Left lung (tissue), 10 donors: ENCODE measurements around the gene TRPM3. TPM values are rescaled to one million over a fixed set of nuclear protein-coding genes. Genes with fewer than 3 reads are reported as not detected.

Source experiments
- ATAC-seq: fragments of 200-7000 bp; cut with Tn5 transposase; one replicate; pipeline ENCODE4 v1.9.1; 2020; ENCODE audit warnings: moderate library complexity
- DNase-seq, 4 donors: peaks; one replicate each; pipeline ENCODE4 v3.0.0-alpha.2; 2013 to 2020
- H3K27ac ChIP-seq, 2 donors: fragments of 200-600 bp; sonication (generic) in 1 of 2; one replicate each; pipeline versions ENCODE4 v1.5.0 to v1.8.0; 2020 to 2021
- H3K27me3 ChIP-seq, 2 donors: fragments of 200-600 bp; sonication (generic) in 1 of 2; one replicate each; pipeline versions ENCODE4 v1.5.0 to v1.8.0; 2020 to 2021
- H3K36me3 ChIP-seq, 2 donors: fragments of 200-600 bp; sonication (generic) in 1 of 2; one replicate each; pipeline versions ENCODE4 v1.5.0 to v1.8.0; 2020 to 2021
- H3K4me1 ChIP-seq, 2 donors: fragments of 200-600 bp; one replicate each; pipeline ENCODE4 v1.8.0; 2021
- H3K4me3 ChIP-seq, 2 donors: fragments of 200-600 bp; sonication (generic) in 1 of 2; one replicate each; pipeline versions ENCODE4 v1.5.0 to v1.8.0; 2020 to 2021; ENCODE audit warnings: mild to moderate bottlenecking in 1 of 2
- H3K9me3 ChIP-seq, 2 donors: fragments of 200-600 bp; sonication (generic) in 1 of 2; one replicate each; pipeline versions ENCODE4 v1.5.0 to v1.8.0; 2020 to 2021
- intact Hi-C, 2 donors: fragments of 100-400 bp; cut with DNase I; formaldehyde crosslinking; loops; one replicate each; pipeline versions ENCODE4 v1.11.2 to v1.14.2; 2022
- polyA plus RNA-seq, 6 donors: library from polyadenylated mRNA; unstranded; fragments of 120-200 nt; gene quantifications; one replicate each; pipeline ENCODE4 v1.2.1, GENCODE V29; 2013; ENCODE audit not compliant: insufficient read length in 6 of 6
- total RNA-seq, 2 donors: library from RNA; stranded (reverse); fragmentation: NEBNext Ultra II Directional; extraction: Animal tissue kit (Norgen Biotek cat#: 25700); gene quantifications; one replicate each; pipeline ENCODE4 v1.2.1, GENCODE V29; 2021
- TF ChIP-seq, protein P1 (sequence below), 2 donors: fragments of 200-600 bp; sonication (generic) in 1 of 2; IDR thresholded peaks; one replicate each; pipeline versions ENCODE4 v1.5.0 to v1.8.0; 2021; ENCODE audit warnings: antibody characterized with exemption in 2 of 2
- donor health status: DM: no; HTN: yes; CAD: no.
- donor health status: DM: no; HTN: no; CAD: no.

The TRPM3 gene
- total and polyA plus RNA-seq, 8 donors: 0.17 to 2.1 (median 1.2) TPM

DNA sequence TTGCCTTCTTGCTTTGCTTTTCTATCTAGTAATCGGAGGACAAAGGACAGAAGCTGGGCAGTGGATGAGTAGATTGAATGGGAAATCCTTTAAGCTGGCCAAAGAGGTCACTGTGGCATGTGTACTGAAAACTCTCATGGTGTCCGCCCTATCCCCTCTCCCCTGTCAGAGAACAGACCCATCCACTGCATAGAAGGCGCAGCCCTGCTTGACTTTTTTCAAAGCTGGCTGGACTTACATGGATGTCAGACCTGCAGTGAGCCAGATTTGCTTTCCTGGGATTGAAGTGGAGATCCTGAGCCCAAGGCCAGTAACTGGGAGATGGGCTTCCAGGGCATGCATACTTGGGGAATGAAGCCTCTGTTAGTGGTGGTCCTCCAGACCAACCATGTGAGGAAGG is 329.5 kb downstream of the TRPM3 start:
- intact Hi-C loops: no loop called here
- no peak overlapping the region for H3K27ac ChIP-seq
- no peaks in the 10 kb centered on the region for H3K36me3 ChIP-seq
- no peak for ATAC-seq
- no peaks in the 10 kb centered on the region for H3K9me3 ChIP-seq
- H3K27me3 ChIP-seq: no peaks in the 10 kb centered on the region
- TF ChIP-seq, protein P1, sequence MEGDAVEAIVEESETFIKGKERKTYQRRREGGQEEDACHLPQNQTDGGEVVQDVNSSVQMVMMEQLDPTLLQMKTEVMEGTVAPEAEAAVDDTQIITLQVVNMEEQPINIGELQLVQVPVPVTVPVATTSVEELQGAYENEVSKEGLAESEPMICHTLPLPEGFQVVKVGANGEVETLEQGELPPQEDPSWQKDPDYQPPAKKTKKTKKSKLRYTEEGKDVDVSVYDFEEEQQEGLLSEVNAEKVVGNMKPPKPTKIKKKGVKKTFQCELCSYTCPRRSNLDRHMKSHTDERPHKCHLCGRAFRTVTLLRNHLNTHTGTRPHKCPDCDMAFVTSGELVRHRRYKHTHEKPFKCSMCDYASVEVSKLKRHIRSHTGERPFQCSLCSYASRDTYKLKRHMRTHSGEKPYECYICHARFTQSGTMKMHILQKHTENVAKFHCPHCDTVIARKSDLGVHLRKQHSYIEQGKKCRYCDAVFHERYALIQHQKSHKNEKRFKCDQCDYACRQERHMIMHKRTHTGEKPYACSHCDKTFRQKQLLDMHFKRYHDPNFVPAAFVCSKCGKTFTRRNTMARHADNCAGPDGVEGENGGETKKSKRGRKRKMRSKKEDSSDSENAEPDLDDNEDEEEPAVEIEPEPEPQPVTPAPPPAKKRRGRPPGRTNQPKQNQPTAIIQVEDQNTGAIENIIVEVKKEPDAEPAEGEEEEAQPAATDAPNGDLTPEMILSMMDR (IDR thresholded peaks at IDR 0.05): no peak
- no peak overlapping the region for H3K4me3 ChIP-seq
- H3K4me1 ChIP-seq: no peaks in the 10 kb centered on the region
- DNase-seq: no peak

DNA sequence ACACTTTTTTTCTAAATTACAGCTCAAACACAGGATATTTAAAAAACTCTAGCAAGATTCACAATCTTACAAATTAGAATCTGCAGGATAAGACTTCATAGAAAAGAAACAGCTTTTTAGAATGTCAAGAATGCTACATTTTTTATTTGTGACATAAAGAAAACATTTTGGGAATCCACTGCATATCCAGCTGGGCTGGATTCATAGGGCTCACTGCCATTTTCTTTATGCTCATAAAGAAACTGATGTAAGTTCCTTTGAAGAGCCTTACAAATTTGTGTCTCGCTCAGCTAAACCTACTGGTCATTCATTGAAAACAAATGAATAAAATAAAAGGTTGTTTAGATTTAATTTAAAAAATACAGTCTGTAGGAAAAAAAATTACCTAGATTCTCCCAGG is 332.3 kb downstream of the TRPM3 start:
- Histone ChIP-seq H3K36me3 (no peaks in the 10 kb centered on the region), H3K27ac (no peak overlapping the region), H3K4me3 (no peak overlapping the region), H3K27me3 (no peaks in the 10 kb centered on the region), H3K4me1 (no peaks in the 10 kb centered on the region), H3K9me3 (no peaks in the 10 kb centered on the region)
- ATAC-seq (no peak), DNase-seq (no peak)
- intact Hi-C loops: no loop called here
- TF ChIP-seq, protein P1 (IDR thresholded peaks at IDR 0.05): no peak

GRCh38 chr9:70784456-70784855 is 337.0 kb downstream of the TRPM3 start:
- Histone ChIP-seq H3K36me3 (no peaks in the 10 kb centered on the region), H3K4me1 (no peaks in the 10 kb centered on the region), H3K9me3 (no peaks in the 10 kb centered on the region), H3K27ac (no peak overlapping the region), H3K27me3 (no peaks in the 10 kb centered on the region), H3K4me3 (no peak overlapping the region)
- DNase-seq (no peak), ATAC-seq (no peak)
- TF ChIP-seq, protein P1 (IDR thresholded peaks at IDR 0.05): no peak
- intact Hi-C loops: no loop called here

- ATAC-seq (no peak), DNase-seq (no peak)
- Histone ChIP-seq H3K36me3 (no peaks in the 10 kb centered on the region), H3K4me1 (no peaks in the 10 kb centered on the region), H3K27me3 (no peaks in the 10 kb centered on the region), H3K9me3 (no peaks in the 10 kb centered on the region), H3K4me3 (no peak overlapping the region), H3K27ac (no peak overlapping the region)
- intact Hi-C loops: no loop called here
- TF ChIP-seq, protein P1 (IDR thresholded peaks at IDR 0.05): no peak
These were observed 342.9 kb downstream of the TRPM3 start for GRCh38 chr9:70778568-70778967.

- no peak for ATAC-seq
These were observed 347.8 kb downstream of the TRPM3 start for GRCh38 chr9:70773579-70773978.

More at GRCh38 chr9:70773579-70773978, 347.8 kb downstream of the TRPM3 start:
- H3K27me3 ChIP-seq: no peaks in the 10 kb centered on the region
- no peak for DNase-seq
- H3K4me3 ChIP-seq: no peak overlapping the region
- H3K36me3 ChIP-seq: no peaks in the 10 kb centered on the region
- H3K27ac ChIP-seq: no peak overlapping the region
- intact Hi-C loops: no loop called here
- TF ChIP-seq, protein P1 (IDR thresholded peaks at IDR 0.05): no peak
- no peaks in the 10 kb centered on the region for H3K9me3 ChIP-seq
- H3K4me1 ChIP-seq: no peaks in the 10 kb centered on the region
